GM21367 (cell line): ENCODE data around the gene VAC14.
"Not testable (repeated sequence)": the region's sequence is repeated elsewhere in the genome, so short reads cannot be mapped to it uniquely, and the experiment has no call there.

Experiments
- ATAC-seq: cut with Tn5 transposase; IDR thresholded peaks from one replicate; pipeline ENCODE4 v1.9.1; 2021; ENCODE audit not compliant: unreplicated experiment

The VAC14 gene

DNA sequence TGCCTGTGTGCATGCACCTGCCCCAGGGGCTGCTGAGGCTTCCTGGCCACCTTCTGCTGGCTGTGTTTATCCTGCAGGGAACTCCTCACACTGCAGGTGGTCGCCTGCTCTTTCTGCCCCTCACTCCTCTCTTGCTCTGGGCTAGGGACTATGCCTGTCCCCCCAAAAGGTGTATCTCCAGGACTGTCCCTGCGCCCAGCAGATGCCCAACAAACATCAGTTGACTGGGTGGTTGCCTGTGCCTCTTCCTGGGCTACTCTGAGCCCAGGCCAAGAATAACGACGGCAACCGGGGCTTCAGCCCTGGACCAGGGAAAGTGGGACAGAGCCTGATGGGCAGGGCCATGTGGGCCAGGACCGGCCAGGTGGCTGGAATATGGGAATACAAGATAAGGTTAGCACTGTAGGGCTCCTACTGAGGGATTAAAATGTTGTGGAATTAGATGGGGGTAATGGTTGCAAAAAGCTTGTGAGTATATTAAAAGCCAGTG is 55.4 kb downstream of the VAC14 start:
- ATAC-seq: no peak

DNA sequence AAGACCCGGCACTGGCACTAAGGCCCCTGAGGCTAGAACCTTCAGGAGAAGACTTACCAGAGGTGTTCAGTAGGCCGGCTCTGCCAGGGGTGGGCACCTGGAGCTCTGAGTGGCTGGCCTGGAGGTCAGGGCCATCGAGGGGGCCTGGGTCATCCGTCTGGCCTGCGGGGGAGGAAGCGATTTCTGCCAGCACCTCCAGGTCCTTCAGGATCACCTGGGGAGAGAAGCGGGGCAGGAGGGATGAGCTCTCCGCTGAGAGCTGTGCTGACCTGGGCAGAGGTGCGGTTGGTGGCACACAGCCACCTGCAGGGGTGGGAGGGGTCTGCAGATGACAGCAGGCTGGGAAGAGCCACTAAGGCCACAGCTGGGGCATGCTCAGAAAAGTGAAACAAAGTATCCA is 56.6 kb downstream of the VAC14 start:
- ATAC-seq: no peak

DNA sequence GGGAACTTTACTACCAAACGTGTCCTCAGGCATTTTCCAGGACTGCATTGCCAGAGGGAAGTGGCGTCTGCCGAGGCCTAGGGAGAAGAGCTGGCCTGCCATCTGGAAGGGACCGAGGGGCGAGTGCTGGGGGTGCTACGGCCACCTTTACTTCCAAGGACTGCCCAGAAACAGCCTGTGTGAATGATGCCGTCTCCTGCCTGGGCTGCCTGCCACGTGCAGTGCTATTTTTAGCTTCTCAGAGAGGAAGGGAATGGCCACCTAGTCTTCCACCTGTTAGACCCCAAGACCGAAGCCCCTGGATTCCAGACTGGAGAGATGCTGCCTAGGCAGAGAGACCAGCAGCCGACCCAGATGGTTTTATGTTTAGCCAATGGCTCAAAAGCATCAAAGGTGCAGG is 57.2 kb downstream of the VAC14 start:
- no peak for ATAC-seq

DNA sequence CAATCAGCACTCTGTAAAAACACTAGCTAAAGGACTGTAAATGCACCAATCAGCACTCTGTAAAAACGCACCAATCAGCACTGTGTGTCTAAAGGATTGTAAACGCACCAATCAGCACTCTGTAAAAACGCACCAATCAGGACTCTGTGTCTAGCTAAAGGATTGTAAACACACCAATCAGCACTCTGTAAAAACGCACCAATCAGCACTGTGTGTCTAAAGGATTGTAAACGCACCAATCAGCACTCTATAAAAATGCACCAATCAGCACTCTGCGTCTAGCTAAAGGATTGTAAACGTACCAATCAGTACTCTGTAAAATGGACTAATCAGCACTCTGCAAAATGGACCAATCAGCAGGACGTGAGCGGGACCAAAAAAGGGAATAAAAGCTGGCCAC is 58.0 kb downstream of the VAC14 start:
- not testable (repeated sequence) for ATAC-seq

DNA sequence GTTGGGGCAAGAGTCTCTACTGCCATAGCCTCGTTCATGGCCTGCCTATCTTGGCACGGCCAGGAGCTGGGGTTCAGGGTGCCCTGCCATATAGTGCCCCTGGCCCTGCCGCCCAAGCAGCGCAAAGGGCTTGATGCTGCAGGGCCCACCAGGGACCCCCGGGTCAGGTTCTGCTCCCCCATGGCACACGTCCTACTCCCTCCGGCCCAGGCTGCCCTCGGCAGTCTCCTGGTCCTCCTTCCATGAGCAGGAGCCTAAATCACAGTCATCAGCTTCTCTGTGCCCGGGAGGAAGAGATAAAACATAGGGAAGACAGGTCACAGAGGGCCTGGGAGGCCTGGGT is 59.2 kb downstream of the VAC14 start:
- no peak for ATAC-seq

DNA sequence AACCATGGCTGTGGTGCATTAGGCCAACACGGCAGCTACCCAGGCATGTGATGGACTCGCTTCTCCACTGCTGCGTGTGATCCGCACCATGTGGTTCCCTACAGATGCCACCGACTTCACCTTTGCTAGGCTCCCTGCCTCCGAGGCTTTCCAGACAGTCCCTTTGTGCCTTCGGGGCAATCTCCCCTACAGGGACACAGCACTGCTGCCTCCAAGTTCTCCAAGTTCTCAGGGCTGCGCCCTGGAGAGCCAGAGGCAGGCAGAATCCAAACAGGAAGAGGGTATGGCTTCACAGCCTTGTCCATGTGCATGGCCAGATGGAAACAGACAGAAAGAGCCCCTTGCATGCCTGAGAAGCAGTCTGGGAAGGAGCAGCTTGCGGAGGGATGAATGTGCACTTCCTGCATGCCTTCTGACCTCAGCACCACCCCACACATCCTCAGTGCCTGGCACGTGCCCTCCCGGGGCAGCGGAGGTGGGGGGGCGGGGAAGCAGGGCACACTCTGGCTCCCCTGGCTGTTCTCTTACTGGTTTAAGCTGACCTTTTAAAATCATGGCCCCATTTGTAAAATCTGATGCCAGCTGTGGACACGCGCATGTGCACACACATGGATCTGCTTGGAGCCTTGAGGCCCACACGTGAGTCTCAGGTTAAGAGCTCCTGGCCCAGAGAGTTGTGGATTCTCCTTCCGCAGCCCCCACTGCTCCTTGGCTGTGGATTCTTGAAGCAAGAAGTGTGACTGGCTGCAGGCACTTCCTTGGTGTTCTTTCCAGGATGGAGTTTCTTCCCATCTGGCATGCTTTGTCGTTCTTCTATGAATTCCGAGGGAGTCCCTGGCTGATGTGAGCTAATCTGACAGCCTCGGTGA is 59.8 kb downstream of the VAC14 start:
- ATAC-seq: no peak

DNA sequence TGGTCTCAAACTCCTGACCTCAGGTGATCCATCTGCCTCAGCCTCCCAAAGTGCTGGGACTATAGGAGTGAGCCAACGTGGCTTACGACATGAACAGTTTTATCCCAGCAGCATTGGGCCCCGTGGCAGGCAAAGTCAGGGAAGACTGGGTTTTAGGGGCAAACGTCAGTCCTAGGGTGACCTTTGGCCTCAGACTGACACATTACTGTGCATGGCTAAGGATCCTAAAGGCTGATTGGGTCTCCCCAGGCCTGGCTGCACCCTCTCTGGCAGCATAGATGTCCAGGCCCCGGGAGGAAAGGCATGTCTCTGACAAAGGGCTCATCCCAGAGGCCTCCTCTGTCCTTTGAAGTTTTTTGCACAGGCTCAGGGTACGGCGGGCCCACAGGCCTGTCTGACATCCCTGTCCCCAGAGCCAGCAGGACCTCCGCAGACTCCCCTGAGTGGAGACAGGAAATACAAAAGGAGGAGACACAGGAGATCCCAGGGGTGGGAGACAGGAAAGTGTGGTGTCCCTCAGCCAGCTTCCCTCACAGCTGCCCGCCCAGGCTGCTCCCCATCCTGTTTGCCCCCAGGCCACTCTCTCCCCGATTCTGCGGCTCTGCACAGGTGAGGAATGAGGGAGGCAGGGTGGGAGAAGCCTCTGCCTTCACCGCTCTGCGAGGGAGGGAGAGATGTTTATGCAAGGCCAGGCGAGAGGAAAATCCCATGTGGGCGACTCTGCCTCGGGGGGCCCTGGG is 60.6 kb downstream of the VAC14 start:
- no peak for ATAC-seq

DNA sequence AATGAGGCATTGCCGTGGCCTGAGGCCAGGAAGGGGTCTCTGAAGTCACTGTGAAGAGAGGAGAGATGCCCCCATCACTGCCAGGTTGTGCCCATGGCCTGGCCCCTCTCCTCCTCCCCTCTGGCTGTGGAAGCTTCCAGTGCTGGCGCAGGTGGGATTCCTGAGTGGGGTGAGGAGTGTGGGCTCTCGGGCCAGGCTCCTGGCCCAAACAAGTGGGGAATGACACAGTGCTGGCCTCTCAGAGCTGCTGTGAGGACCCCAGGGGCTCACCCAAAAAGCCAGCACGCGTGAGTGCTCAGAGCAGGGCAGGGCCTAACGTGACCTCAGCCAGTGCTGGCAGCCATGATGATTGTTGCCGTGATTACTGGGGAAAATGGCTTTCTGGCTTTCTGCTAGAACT is 61.6 kb downstream of the VAC14 start:
- ATAC-seq: no peak

DNA sequence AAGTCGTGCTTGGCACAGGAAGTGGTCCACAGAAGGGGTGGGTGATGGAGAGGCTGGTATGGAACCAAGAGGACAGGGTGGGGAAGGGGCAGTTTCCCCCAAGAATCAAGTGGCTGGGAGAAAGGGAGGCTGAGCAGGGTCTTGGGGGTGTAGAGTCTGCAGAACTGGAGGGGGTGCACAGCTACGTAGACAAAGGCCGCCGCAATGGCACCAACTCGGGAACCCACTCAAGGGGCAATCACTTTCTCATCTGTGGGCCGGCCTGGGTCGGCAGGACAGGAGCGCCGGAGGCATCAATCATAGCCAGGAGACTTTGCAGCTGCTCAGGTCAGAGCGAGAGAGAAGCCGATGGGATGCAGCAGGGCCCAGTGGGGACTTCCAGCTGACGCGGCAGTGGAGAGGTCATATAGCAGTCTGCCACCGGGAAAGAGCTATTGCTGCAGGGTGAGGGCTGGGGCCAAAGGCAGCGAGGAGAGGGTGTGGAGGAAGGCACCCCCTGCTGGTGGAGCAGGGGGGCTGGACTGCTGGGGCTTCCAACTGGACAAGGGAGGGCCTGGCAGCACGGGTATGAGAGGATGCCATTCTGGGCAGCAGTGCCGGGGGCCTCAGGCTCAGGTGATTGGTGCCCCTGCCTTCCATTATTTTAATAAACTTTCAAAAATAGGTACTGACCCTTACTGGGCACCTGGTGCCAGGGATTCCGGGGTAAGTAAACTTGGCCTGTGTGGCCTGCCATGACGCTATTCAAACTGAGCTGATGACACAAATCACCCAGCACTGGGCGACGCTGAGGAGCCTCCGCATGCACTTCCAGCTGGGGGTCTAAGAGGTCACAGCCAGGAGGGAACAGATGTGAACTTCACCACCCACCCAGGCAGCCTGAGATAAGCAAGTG is 62.6 kb downstream of the VAC14 start:
- no peak for ATAC-seq

DNA sequence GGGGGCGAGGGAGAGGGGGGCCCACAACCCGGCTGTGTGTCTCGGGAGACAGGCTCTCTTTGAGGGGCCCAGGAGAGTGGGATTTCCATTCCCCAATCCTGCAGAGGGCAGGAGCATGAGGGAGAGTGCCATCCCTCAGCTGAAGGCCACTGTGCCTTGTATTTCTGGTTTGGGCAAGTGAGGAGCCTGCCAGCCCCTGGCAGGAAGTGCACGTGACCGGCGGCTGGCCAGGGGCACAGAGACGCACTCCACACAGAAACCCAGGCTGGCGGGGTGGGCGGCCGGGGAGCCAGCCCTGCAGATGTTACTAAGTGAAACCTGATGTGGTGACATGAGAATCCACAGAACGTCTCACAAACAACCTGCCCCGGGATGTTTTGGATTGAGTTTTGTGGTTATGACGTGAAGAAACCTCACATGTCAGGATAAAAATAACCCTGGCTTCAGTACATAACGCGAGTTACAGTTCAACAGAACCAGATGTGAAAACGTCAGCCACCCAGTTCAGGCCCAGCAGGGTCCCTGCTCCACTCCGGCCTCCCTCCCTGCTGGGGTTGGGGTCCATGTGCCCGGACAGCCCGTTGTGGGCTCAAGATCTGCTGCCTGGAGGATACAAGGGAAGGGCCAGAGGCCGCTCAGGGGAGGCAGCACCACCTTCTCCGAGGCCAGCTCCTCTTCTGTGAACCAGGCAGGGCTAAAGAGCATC is 63.4 kb downstream of the VAC14 start:
- peak; percentile 87 for ATAC-seq

DNA sequence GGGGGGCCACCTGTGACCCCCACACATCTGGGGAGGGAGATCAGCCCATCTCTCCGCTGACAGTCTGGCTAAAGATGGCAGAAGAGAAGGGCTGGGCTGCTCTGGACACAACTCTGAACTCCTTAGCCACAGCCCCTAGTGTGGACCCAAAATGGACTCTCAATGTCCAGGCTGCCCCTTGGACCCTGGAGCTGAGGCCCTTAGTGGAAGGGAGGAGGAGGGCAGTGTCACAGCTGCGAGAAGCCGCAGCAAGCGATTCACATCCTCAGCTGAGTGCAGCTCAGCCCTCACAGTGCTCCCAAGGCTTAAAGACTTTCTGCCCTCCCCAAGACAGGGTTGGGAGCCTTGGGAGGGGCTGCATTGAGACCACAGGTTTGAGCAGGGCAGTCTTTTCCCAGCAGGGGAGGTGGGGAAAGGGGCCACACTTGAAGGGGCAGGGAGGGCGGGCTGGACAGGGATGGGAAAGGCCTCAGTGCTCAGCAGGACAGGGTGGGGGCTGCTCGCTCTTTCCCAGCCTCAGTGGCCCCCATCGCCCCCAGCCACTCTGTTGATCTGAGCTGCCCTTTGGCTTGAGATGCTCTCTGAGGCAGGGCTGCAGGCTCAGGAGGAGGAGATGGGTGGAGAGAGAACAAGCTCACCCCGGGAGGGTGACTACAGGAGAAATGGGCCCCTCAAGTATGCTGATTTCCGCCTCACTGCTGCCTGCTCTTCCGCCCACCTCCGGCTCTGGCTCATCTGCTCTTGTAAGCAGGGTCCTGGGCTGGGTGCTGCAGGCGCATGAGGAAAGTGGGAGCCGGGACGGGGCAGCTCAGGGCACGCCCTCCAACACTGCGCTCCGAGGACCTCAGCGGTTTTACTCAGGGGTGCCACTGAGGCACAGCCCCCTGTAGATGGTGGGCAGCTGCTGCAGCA is 64.2 kb downstream of the VAC14 start:
- ATAC-seq: no peak

DNA sequence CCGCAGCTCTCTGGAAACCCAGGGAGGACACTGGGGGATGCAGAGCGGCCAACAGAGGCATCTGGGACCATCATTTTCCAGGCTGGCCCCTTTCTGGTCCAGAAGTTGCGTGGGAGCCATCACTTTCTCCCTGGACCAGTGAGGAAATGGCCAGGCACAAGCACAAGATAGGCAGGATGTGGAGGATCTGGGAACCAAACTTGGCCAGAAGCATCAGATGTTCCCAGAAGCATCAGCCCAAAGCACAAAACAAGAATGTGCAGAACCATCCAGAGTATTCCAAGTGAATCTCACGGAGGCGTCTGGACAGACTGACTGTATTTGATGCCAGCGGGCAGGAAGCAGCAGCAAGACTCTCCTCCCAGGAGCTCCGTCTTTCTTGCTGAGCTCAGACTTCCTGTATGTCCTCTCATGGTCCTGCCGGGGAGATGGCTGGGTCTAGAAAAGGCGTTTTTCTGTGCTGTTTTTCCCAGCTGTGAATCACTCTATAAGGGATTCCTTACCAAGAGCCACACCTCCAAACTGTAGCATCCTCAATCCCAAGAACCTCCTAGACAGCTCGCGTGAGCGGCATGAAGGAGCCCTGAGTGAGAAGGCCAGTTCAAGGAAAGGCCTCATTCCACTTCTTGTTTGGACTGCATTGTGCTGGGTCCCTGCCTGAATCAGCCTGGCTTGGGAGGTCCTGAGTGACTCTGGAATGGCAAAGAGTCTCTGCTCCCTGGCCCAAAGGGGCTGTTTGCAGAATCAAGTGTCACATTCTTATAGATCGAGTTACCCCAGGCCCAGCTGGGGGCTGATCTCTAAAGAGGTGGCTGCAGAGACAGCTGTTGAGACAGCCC is 65.6 kb downstream of the VAC14 start:
- ATAC-seq: no peak

DNA sequence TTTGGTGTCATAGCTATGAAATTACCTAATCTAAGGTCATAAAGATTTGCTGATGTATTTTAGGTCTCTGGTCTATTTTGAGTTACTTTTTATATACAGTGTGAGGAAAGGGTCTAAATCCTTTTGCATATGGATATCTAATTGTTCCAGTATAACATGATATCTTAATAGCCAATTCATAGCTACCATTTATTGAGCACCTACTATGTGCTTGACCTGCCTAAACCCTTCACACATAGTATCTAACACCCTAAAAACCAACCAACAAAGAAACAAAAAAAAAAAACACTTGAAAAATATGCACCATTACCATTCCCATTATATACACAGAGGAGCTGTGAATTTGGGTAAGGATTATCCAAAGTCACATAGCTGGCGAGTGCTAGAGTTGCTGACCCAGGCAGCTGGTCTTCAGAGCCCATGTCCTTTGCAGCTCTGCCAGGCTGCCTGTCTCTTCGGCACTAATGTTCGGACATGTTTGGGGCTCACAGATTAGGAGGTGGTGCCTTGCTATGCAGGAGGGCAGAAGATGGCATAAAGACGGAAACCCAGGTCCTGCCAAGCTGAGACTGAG is 66.3 kb downstream of the VAC14 start:
- no peak for ATAC-seq

DNA sequence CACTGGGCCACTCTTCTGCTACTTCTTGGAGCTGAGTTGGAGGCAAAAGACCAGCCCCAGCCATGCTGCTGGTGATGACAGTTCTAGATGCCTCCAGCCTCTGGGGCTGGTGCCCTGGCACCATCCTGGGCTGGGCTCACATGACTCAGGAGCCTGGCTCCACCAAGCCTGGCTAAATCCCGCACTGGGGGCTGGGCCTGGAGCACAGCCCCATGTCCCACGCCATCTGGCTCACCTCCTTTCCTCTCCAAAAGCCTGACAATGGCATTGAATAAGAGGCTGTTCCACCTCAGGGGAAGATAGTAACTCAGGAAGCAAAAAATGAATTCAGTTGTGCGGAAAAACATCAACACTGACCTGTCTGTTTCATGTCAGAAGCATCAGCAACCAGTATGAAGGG is 70.0 kb downstream of the VAC14 start:
- ATAC-seq: no peak

DNA sequence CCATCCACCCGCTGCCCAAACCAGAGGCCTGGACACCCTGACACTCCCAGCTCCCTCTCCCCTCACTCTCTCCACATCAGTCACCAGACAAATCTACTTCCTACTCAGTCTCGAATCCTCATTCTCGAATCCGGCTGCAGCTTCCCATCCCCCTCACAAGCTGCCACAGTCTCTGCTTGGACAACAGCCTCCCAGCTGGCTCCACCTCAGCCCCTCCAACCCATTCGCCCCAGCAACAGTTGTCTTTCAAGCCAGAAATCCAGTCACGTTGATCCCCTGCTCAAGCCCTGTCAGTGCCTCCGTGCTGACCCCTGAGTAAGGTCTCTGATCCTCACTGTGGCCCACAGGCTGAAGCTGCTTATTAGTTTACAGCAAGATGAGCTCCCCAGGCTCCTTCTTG is 70.9 kb downstream of the VAC14 start:
- ATAC-seq: no peak

DNA sequence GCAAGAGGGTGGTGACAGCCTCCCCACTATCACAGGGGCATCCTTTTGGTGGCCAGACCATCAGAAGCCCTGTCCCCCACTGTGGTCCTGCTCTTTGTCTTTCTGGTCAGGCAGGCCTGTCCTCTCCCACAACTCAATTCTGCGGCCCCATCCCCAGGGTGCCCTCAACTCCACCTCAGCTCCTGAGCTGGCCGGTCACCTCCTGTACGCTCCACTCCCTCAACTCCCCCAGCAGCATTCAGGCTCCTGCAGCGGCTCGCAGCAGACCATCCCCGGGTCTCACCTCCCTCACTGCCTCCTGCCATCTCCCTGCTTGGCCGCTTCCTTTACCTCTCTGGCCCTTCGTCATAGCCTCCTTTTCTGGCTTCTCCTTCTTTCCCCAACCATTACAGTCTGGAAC is 71.7 kb downstream of the VAC14 start:
- ATAC-seq: no peak

DNA sequence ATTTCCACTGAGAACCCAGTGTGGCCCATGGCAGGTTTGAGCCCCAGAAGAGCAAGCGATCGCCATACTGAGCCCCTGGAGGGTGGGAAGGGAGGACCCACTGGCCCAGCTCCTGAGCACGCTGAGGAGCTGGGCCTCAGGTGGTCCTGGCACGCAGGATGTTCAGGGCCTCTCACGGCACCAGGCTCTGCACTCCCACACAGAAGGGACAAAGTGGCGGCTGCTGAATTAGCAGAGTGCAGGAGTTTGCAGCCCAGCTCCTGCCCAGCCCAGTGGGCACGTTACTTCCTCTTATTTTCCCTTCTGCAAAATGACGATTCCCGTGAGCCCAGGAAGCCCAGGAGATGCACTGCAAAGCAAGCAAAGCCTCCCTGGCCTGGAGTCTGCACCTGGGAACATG is 72.8 kb downstream of the VAC14 start:
- no peak for ATAC-seq

DNA sequence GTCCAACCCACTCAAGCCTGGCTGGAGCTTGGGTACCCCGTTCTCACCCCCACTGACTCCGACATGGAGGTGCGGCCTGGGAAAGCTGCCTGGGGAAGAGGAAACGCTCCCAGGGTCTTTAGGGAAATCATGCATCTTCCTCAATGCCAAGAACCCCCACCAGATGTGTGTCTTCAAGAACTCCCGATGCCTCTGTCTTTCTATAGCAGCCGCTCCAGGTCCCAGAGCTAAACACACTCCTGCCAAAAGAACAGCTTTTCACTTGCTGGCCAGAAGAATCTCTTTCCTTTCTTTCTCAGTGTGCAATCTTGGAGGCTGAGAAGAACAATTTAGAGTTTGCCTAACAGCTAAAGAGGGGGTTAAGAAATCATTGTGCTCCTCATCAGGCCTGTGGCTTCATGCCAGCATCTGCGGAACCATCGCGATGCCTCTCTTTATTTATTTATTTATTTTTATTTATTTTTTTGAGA is 74.0 kb downstream of the VAC14 start:
- ATAC-seq: no peak
